ENCODE data around the gene LYPD5.

The LYPD5 gene

GRCh38 chr19:43804432-43804831 lies 2.2 kb upstream of the LYPD5 start:
- DNase-seq, result no peak

- DNase-seq, result no peak
Observed at GRCh38 chr19:43799502-43800142, 2.6 kb downstream of the LYPD5 start.

- DNase-seq, result peak; percentile 76
Observed at GRCh38 chr19:43798546-43799409, 3.5 kb downstream of the LYPD5 start.

GRCh38 chr19:43798026-43798545 lies 4.2 kb downstream of the LYPD5 start:
- DNase-seq, result no peak

GRCh38 chr19:43797556-43797955 lies 4.7 kb downstream of the LYPD5 start:
- DNase-seq, result no peak

GRCh38 chr19:43797118-43797517 lies 5.1 kb downstream of the LYPD5 start:
- DNase-seq, result no peak

- no peak for DNase-seq
Observed at GRCh38 chr19:43790587-43790986, 11.7 kb downstream of the LYPD5 start.

- peak; percentile 22 for DNase-seq
Observed at GRCh38 chr19:43789029-43789428, 13.2 kb downstream of the LYPD5 start.

- DNase-seq, result no peak
Observed at GRCh38 chr19:43786665-43787064, 15.6 kb downstream of the LYPD5 start.

- DNase-seq, result peak; percentile 53
Observed at GRCh38 chr19:43784981-43785808, 17.1 kb downstream of the LYPD5 start.

GRCh38 chr19:43784241-43784980 lies 17.8 kb downstream of the LYPD5 start:
- DNase-seq, result peak; percentile 81

GRCh38 chr19:43783636-43784035 lies 18.6 kb downstream of the LYPD5 start:
- DNase-seq, result no peak

GRCh38 chr19:43782689-43783231 lies 19.5 kb downstream of the LYPD5 start:
- no peak for DNase-seq

GRCh38 chr19:43782311-43782660 lies 20.0 kb downstream of the LYPD5 start:
- no peak for DNase-seq

GRCh38 chr19:43781630-43782310 lies 20.5 kb downstream of the LYPD5 start:
- no peak for DNase-seq

GRCh38 chr19:43780706-43781525 lies 21.3 kb downstream of the LYPD5 start, which contains the start of gene KCNN4:
TSS of gene KCNN4 (minus strand) at chr19:43780973. CDS start at chr19:43780861, 112 bp downstream.
- DNase-seq, result no peak

GRCh38 chr19:43779820-43780219 lies 22.4 kb downstream of the LYPD5 start:
- DNase-seq, result no peak

GRCh38 chr19:43779147-43779819 lies 23.0 kb downstream of the LYPD5 start:
- no peak for DNase-seq

GRCh38 chr19:43778651-43779050 lies 23.6 kb downstream of the LYPD5 start:
- no peak for DNase-seq

- DNase-seq, result peak; percentile 45
Observed at GRCh38 chr19:43777163-43777695, 25.0 kb downstream of the LYPD5 start.

Measured in NCI-H226 (cell line).